Fibroblast of the aortic adventitia (primary cell): ENCODE data around the gene TOMM7. TPM values are rescaled to one million over a fixed set of nuclear protein-coding genes. Genes with fewer than 3 reads are reported as not detected.
A peak's percentile ranks its signal among the peaks of the same experiment; 100 is the strongest.

Experiments
- DNase-seq: peaks from one replicate; pipeline ENCODE4 v3.0.0-alpha.2; 2010; ENCODE audit warnings: low read depth
- H3K4me3 ChIP-seq: 2 replicates; pipeline ENCODE4 v1.5.1; 2011; ENCODE audit warnings: low read depth, mild to moderate bottlenecking, control low read depth, low read length, moderate library complexity
- CTCF ChIP-seq: IDR thresholded peaks from 2 replicates; pipeline ENCODE4 v1.5.1; 2011; ENCODE audit warnings: mild to moderate bottlenecking, low read length, control low read depth, inconsistent platforms; ENCODE audit not compliant: insufficient read depth
- total RNA-seq: library from RNA; depleted of rRNA; stranded (reverse); fragments of >200 nt; gene quantifications from 2 replicates; pipeline ENCODE4 v1.2.3, GENCODE V29; 2012; ENCODE audit warnings: low replicate concordance

Gene TOMM7
- total RNA-seq, 1 donor, result 217 TPM

GRCh38 chr7:22864855-22865601 is 42.4 kb upstream of the TOMM7 start:
- no peak overlapping the region for H3K4me3 ChIP-seq
- peak; percentile 36 for DNase-seq
- TF ChIP-seq CTCF, result no peak

GRCh38 chr7:22864301-22864700 is 41.7 kb upstream of the TOMM7 start:
- TF ChIP-seq CTCF, result no peak
- H3K4me3 ChIP-seq, result no peak overlapping the region
- peak; percentile 24 for DNase-seq

GRCh38 chr7:22863156-22863899 is 40.7 kb upstream of the TOMM7 start:
- TF ChIP-seq CTCF, result no peak
- DNase-seq, result no peak
- no peak overlapping the region for H3K4me3 ChIP-seq

- DNase-seq, result no peak
- no peak overlapping the region for H3K4me3 ChIP-seq
Observed at GRCh38 chr7:22861576-22861975, 38.9 kb upstream of the TOMM7 start.

GRCh38 chr7:22860784-22861482 is 38.3 kb upstream of the TOMM7 start:
- peak; percentile 38 for DNase-seq

More at GRCh38 chr7:22861576-22861975, 38.9 kb upstream of the TOMM7 start:
- TF ChIP-seq CTCF, result no peak

More at GRCh38 chr7:22860784-22861482, 38.3 kb upstream of the TOMM7 start:
- no peak overlapping the region for H3K4me3 ChIP-seq
- peak; percentile 56 for TF ChIP-seq CTCF
